ENCODE results near the gene LRRN4. TPM values are rescaled to one million over a fixed set of nuclear protein-coding genes. Genes with fewer than 3 reads are reported as not detected.

The LRRN4 gene
- total and polyA plus RNA-seq, 2 of the 4 experiments (the other 2 are of a cell fraction), result under 0.01 to 0.19 TPM

GRCh38 chr20:6026051-6026450, 27.8 kb downstream of the LRRN4 start:
- 0 out of 2 replicates have a peak, but pooled peaks cover 4% of the 10 kb centered on the region for H3K9me1 ChIP-seq (ENCODE audit: insufficient read depth, low read length)
- ChIA-PET CTCF (no interaction called here), POLR2A (ENCODE audit: unreplicated experiment) (no interaction called here)
- WGBS, 2 experiments (ENCODE audit: extremely low coverage in 2 of 2, insufficient read length in 1 of 2), result no CpG with 5 or more reads among the region's 3 CpGs
- BruUV-seq (replicated peaks), result no TSS peak
- no peak overlapping the region for H4K8ac ChIP-seq (ENCODE audit: low read depth in 2 of 2, low read length in 2 of 2)
- no peak overlapping the region for H2BK5ac ChIP-seq (ENCODE audit: low read depth, low read length, poor library complexity, severe bottlenecking)
- no peak overlapping the region for H3K18ac ChIP-seq (ENCODE audit: low read depth, low read length)
- no peak overlapping the region for H3K4ac ChIP-seq (ENCODE audit: low read depth, low read length)
- no peak overlapping the region for H2AK9ac ChIP-seq (replicated peaks; ENCODE audit: low read depth, low read length, poor library complexity)
- intact Hi-C loops (cut with micrococcal nuclease) (no loop called here), dilution Hi-C loops (cut with HindIII; ENCODE audit: low sequenced_read_pairs, unreplicated experiment) (no loop called here), in situ Hi-C loops (cut with MboI; ENCODE audit: low sequenced_read_pairs) (no loop called here)
- no peak overlapping the region for H2BK20ac ChIP-seq (ENCODE audit: low read depth, low read length)
- no peaks in the 10 kb centered on the region for H3K4me1 ChIP-seq (ENCODE audit: control insufficient read depth, insufficient read depth, low read length)
- DNase-seq (peak; percentile 66), ATAC-seq (ENCODE audit: low read depth) (peak; percentile 40; the same call in 1 of the 2 replicates)
- no peak overlapping the region for H3K9ac ChIP-seq (ENCODE audit: low read depth, low read length)
- TF ChIP-seq CHD1 (IDR thresholded peaks at IDR 0.05; ENCODE audit: low read depth, low read length), result no peak
- no peak for TF ChIP-seq SMC3 (IDR thresholded peaks at IDR 0.05; ENCODE audit: low read depth, low read length)
- no peak for TF ChIP-seq BHLHE40 (IDR thresholded peaks at IDR 0.05; ENCODE audit: low read depth, low read length)
- TF ChIP-seq RAD21 (IDR thresholded peaks at IDR 0.05; ENCODE audit: low read length), result no peak
- H3K27ac ChIP-seq (ENCODE audit: insufficient read depth, low read length), result no peak overlapping the region
- no peak overlapping the region for H2AFZ ChIP-seq (replicated peaks; ENCODE audit: low read length, poor library complexity)
- H2AK5ac ChIP-seq (ENCODE audit: low read depth, low read length), result no peak overlapping the region
- no peak overlapping the region for H4K5ac ChIP-seq (ENCODE audit: low read depth, low read length)
- H3K23ac ChIP-seq (ENCODE audit: low read depth, low read length), result no peak overlapping the region
- no peak overlapping the region for H3K14ac ChIP-seq (replicated peaks; ENCODE audit: low read depth, low read length)
- peaks cover 19% of the 10 kb centered on the region for H3K36me3 ChIP-seq (ENCODE audit: control insufficient read depth, insufficient read depth, low read length)
- no peak overlapping the region for H4K91ac ChIP-seq (ENCODE audit: insufficient read depth, low read depth, low read length)
- peaks cover 31 to 52% of the 10 kb centered on the region in 2 experiments for H3K79me1 ChIP-seq (ENCODE audit: low read depth in 1 of 2, low read length in 2 of 2)
- peaks cover 5% of the 10 kb centered on the region; the same call in 1 of the 2 replicates for H3K9me3 ChIP-seq (ENCODE audit: control insufficient read depth, insufficient read depth, low read length)
- no peak overlapping the region for H3K4me2 ChIP-seq (ENCODE audit: low read depth, low read length)
- H3K27me3 ChIP-seq (ENCODE audit: control insufficient read depth, insufficient read depth, low read length), result no peaks in the 10 kb centered on the region
- no peak overlapping the region for H3K56ac ChIP-seq (ENCODE audit: extremely low read depth, insufficient read depth, low read length)
- H2BK15ac ChIP-seq (ENCODE audit: low read depth, low read length), result no peak overlapping the region
- H2BK120ac ChIP-seq (ENCODE audit: low read depth, low read length), result no peak overlapping the region
- 0 out of 2 replicates have a peak, but pooled peaks cover 7% of the 10 kb centered on the region for H4K20me1 ChIP-seq (ENCODE audit: insufficient read depth, low read length)
- H3K4me3 ChIP-seq (ENCODE audit: insufficient read depth, low read depth, low read length), result no peak overlapping the region

All from IMR-90 (cell line).